Measurements from ENCODE around the gene PLD4. TPM values are rescaled to one million over a fixed set of nuclear protein-coding genes. Genes with fewer than 3 reads are reported as not detected.

PLD4 gene
- total RNA-seq, 1 donor from 2014 or later = not detected

GRCh38 chr14:104893435-104894207 is 31.1 kb upstream of the PLD4 start:
- intact Hi-C loops (cut with DNase I) = no loop called here
- TF ChIP-seq POLR2A (IDR thresholded peaks at IDR 0.05) (no peak), CTCF (IDR thresholded peaks at IDR 0.05) (no peak), POLR2AphosphoS5 (IDR thresholded peaks at IDR 0.05; ENCODE audit: insufficient read depth in 1 of 2, low read depth in 1 of 2) (no peak)
- Histone ChIP-seq H3K27me3 (no peaks in the 10 kb centered on the region), H3K9me3 (no peaks in the 10 kb centered on the region), H3K27ac (no peak overlapping the region), H3K4me3 (no peak overlapping the region), H3K36me3 (no peaks in the 10 kb centered on the region), H3K4me1 (peaks cover 13% of the 10 kb centered on the region)
- DNase-seq (ENCODE audit: extremely low spot score in 2 of 2) = no peak

GRCh38 chr14:104894331-104895206 is 30.1 kb upstream of the PLD4 start:
- no peak for DNase-seq (ENCODE audit: extremely low spot score in 2 of 2)

GRCh38 chr14:104895207-104895785 is 29.4 kb upstream of the PLD4 start:
- H3K27ac ChIP-seq = no peak overlapping the region
- no peak overlapping the region for H3K4me3 ChIP-seq

More at GRCh38 chr14:104894331-104895206, 30.1 kb upstream of the PLD4 start:
- H3K9me3 ChIP-seq = no peaks in the 10 kb centered on the region
- no peaks in the 10 kb centered on the region for H3K36me3 ChIP-seq
- H3K4me1 ChIP-seq = peaks cover 13% of the 10 kb centered on the region
- H3K4me3 ChIP-seq = no peak overlapping the region
- no peaks in the 10 kb centered on the region for H3K27me3 ChIP-seq
- TF ChIP-seq POLR2A (IDR thresholded peaks at IDR 0.05) (no peak), CTCF (IDR thresholded peaks at IDR 0.05) (no peak), POLR2AphosphoS5 (IDR thresholded peaks at IDR 0.05; ENCODE audit: insufficient read depth in 1 of 2, low read depth in 1 of 2) (no peak)
- H3K27ac ChIP-seq = no peak overlapping the region
- intact Hi-C loops (cut with DNase I) = loop anchor here (5.0 kb wide), 1 partner anchor 153 kb away; no protein-coding TSS in a partner anchor

More at GRCh38 chr14:104895207-104895785, 29.4 kb upstream of the PLD4 start:
- H3K9me3 ChIP-seq = no peaks in the 10 kb centered on the region
- H3K4me1 ChIP-seq = peaks cover 13% of the 10 kb centered on the region
- no peaks in the 10 kb centered on the region for H3K36me3 ChIP-seq
- intact Hi-C loops (cut with DNase I) = loop anchor here (5.0 kb wide), 1 partner anchor 152 kb away; no protein-coding TSS in a partner anchor
- H3K27me3 ChIP-seq = no peaks in the 10 kb centered on the region
- peak in 1 of 2 donors; percentile 84 for DNase-seq (ENCODE audit: extremely low spot score in 2 of 2)
- TF ChIP-seq POLR2AphosphoS5 (IDR thresholded peaks at IDR 0.05; ENCODE audit: insufficient read depth in 1 of 2, low read depth in 1 of 2) (no peak), CTCF (IDR thresholded peaks at IDR 0.05) (no peak), POLR2A (IDR thresholded peaks at IDR 0.05) (no peak)
